T-helper 17 cell (primary cell): ENCODE measurements around the gene CDCA3. TPM values are rescaled to one million over a fixed set of nuclear protein-coding genes. Genes with fewer than 3 reads are reported as not detected.

ENCODE experiments used
- ATAC-seq: fragments of 150-1000 bp; cut with Tn5 transposase; 2 replicates; pipeline ENCODE4 v1.10.0; 2021; ENCODE audit warnings: mild to moderate bottlenecking, moderate library complexity
- DNase-seq, 3 donors: peaks; one replicate each; pipeline versions ENCODE4 v3.0.0 to v3.0.0-alpha.2; 2020 to 2021
- H3K9me3 ChIP-seq: one replicate; pipeline ENCODE4 v1.7.0; 2013; ENCODE audit warnings: low read length, mild to moderate bottlenecking; ENCODE audit not compliant: control insufficient read depth, poor library complexity, severe bottlenecking
- H3K27ac Mint-ChIP-seq: one replicate; pipeline ENCODE4 v1.8.0; 2022; ENCODE audit warnings: mild to moderate bottlenecking, moderate library complexity, mixed read lengths
- H3K27me3 Mint-ChIP-seq: one replicate; pipeline ENCODE4 v1.8.0; 2022; ENCODE audit warnings: mixed read lengths
- H3K36me3 Mint-ChIP-seq: one replicate; pipeline ENCODE4 v1.8.0; 2022; ENCODE audit warnings: low read depth, mixed read lengths
- H3K4me1 Mint-ChIP-seq: one replicate; pipeline ENCODE4 v1.8.0; 2022; ENCODE audit warnings: mild to moderate bottlenecking, mixed read lengths
- H3K4me3 Mint-ChIP-seq: one replicate; pipeline ENCODE4 v1.8.0; 2022; ENCODE audit warnings: mild to moderate bottlenecking, moderate library complexity, mixed read lengths
- total RNA-seq, 4 donors: library from RNA in 2 of 4; stranded (reverse) in 2 of 4; gene quantifications; one replicate each; pipeline ENCODE4 v1.2.3 and lab custom pipeline; 2022 to 2026

Gene CDCA3
- total RNA-seq, 2 donors from 2014 or later, result 0.65 to 0.87 TPM

GRCh38 chr12:6809056-6809455, 42.0 kb downstream of the CDCA3 start:
- DNase-seq, result no peak
- no peak overlapping the region for H3K4me3 Mint-ChIP-seq
- peaks cover 11% of the 10 kb centered on the region for H3K36me3 Mint-ChIP-seq
- no peaks in the 10 kb centered on the region for H3K27me3 Mint-ChIP-seq
- ATAC-seq, result no peak
- H3K9me3 ChIP-seq, result no peaks in the 10 kb centered on the region
- H3K4me1 Mint-ChIP-seq, result peaks cover 18% of the 10 kb centered on the region
- peak overlapping the region; percentile 93 for H3K27ac Mint-ChIP-seq

GRCh38 chr12:6807170-6807569, 43.9 kb downstream of the CDCA3 start:
- no peaks in the 10 kb centered on the region for H3K9me3 ChIP-seq
- ATAC-seq, result no peak
- no peaks in the 10 kb centered on the region for H3K27me3 Mint-ChIP-seq
- no peak for DNase-seq
- H3K27ac Mint-ChIP-seq, result no peak overlapping the region
- H3K4me3 Mint-ChIP-seq, result no peak overlapping the region
- H3K36me3 Mint-ChIP-seq, result peaks cover 8% of the 10 kb centered on the region
- H3K4me1 Mint-ChIP-seq, result peaks cover 19% of the 10 kb centered on the region

GRCh38 chr12:6799147-6799546, 51.9 kb downstream of the CDCA3 start:
- H3K9me3 ChIP-seq, result no peaks in the 10 kb centered on the region
- peaks cover 40% of the 10 kb centered on the region for H3K4me1 Mint-ChIP-seq
- no peaks in the 10 kb centered on the region for H3K27me3 Mint-ChIP-seq
- H3K27ac Mint-ChIP-seq, result peak overlapping the region; percentile 88
- H3K4me3 Mint-ChIP-seq, result no peak overlapping the region
- DNase-seq (no peak), ATAC-seq (no peak)
- H3K36me3 Mint-ChIP-seq, result peaks cover 13% of the 10 kb centered on the region

Other genes starting within 250 kb of the CDCA3 start
- 100 to 1,000 TPM; 461 to 574 TPM for gene CHD4, start 243.9 kb downstream of the CDCA3 start, total RNA-seq
- 1 to 10 TPM; 2.9 to 8.1 TPM for gene LPAR5, start 215.3 kb downstream of the CDCA3 start, total RNA-seq
- 10 to 100 TPM in 1 of 2 donors, 1 to 10 TPM in 1; 3.4 to 90.0 TPM for gene ACRBP, start 203.9 kb downstream of the CDCA3 start, total RNA-seq
- gene ING4, start 188.2 kb downstream of the CDCA3 start, total RNA-seq, result 10 to 100 TPM; 28.1 to 29.3 TPM
- gene ZNF384, start 161.9 kb downstream of the CDCA3 start, total RNA-seq, result 10 to 100 TPM; 62.9 to 66.3 TPM
- 1 to 10 TPM; 1.3 to 1.9 TPM for gene PIANP, start 150.5 kb downstream of the CDCA3 start, total RNA-seq
- 10 to 100 TPM; 13.9 to 17.9 TPM for gene COPS7A, start 127.2 kb downstream of the CDCA3 start, total RNA-seq
- 100 to 1,000 TPM; 104 to 108 TPM for gene MLF2, start 98.1 kb downstream of the CDCA3 start, total RNA-seq
- 10 to 100 TPM in 1 of 2 donors, 1 to 10 TPM in 1; 7.0 to 12.0 TPM for gene PTMS, start 84.9 kb downstream of the CDCA3 start, total RNA-seq
- gene LAG3, start 78.8 kb downstream of the CDCA3 start, total RNA-seq, result 1 to 10 TPM; 3.8 to 4.6 TPM
- 100 to 1,000 TPM; 187 to 205 TPM for gene CD4, start 61.8 kb downstream of the CDCA3 start, total RNA-seq
- gene GPR162, start 29.5 kb downstream of the CDCA3 start, total RNA-seq, result under 1 TPM in 1 of 2 donors, not detected in 1; 0.63 TPM
- gene P3H3, start 22.9 kb downstream of the CDCA3 start, total RNA-seq, result 1 to 10 TPM in 1 of 2 donors, under 1 TPM in 1; 0.97 to 1.3 TPM
- gene GNB3, start 10.4 kb downstream of the CDCA3 start, total RNA-seq, result under 1 TPM; 0.26 to 0.45 TPM
- gene USP5, start 864 bp upstream of the CDCA3 start, total RNA-seq, result 10 to 100 TPM; 65.7 to 76.1 TPM
- gene TPI1, start 16.2 kb upstream of the CDCA3 start, total RNA-seq, result 100 to 1,000 TPM; 140 to 144 TPM
- 1 to 10 TPM; 6.7 to 8.7 TPM for gene SPSB2, start 22.0 kb upstream of the CDCA3 start, total RNA-seq
- gene LRRC23, start 53.5 kb upstream of the CDCA3 start, total RNA-seq, result 10 to 100 TPM in 1 of 2 donors, 1 to 10 TPM in 1; 7.3 to 13.4 TPM
- gene ENO2, start 63.3 kb upstream of the CDCA3 start, total RNA-seq, result 10 to 100 TPM; 80.2 to 80.7 TPM
- 10 to 100 TPM; 24.1 to 28.9 TPM for gene ATN1, start 76.7 kb upstream of the CDCA3 start, total RNA-seq
- not detected for gene RNU7-1, start 92.5 kb upstream of the CDCA3 start, total RNA-seq
- gene C12orf57, start 92.7 kb upstream of the CDCA3 start, total RNA-seq, result 100 to 1,000 TPM; 192 to 226 TPM
- gene PTPN6, start 100.1 kb upstream of the CDCA3 start, total RNA-seq, result 100 to 1,000 TPM; 115 to 177 TPM
- 100 to 1,000 TPM; 145 to 150 TPM for gene PHB2, start 119.4 kb upstream of the CDCA3 start, total RNA-seq
- 10 to 100 TPM; 36.2 to 36.9 TPM for gene EMG1, start 119.6 kb upstream of the CDCA3 start, total RNA-seq
- 10 to 100 TPM; 34.3 to 45.2 TPM for gene LPCAT3, start 167.2 kb upstream of the CDCA3 start, total RNA-seq
- 1 to 10 TPM; 2.9 to 3.0 TPM for gene C1S, start 209.4 kb upstream of the CDCA3 start, total RNA-seq
- gene C1R, start 241.2 kb upstream of the CDCA3 start, total RNA-seq, result 1 to 10 TPM; 3.4 to 7.2 TPM